HCT116 (cell line): ENCODE data around the gene EXOC6B.

ENCODE experiments used
- EZH2 ChIP-seq: fragments of 200-600 bp; sonication (generic); IDR thresholded peaks from 2 replicates; pipeline ENCODE4 v1.6.1; 2017; ENCODE audit warnings: antibody characterized with exemption, mixed run types
- FOSL1 ChIP-seq: IDR thresholded peaks from 2 replicates; pipeline ENCODE4 v1.6.1; 2012; ENCODE audit warnings: low read depth
- POLR2A ChIP-seq: IDR thresholded peaks from 2 replicates; pipeline ENCODE4 v1.7.0; 2011; ENCODE audit warnings: borderline replicate concordance; ENCODE audit not compliant: insufficient read depth, insufficient read length; ENCODE audit errors: extremely low read depth
- TCF7L2 ChIP-seq: IDR thresholded peaks from 2 replicates; pipeline ENCODE4 v1.7.0; 2011; ENCODE audit warnings: borderline replicate concordance, inconsistent platforms; ENCODE audit not compliant: insufficient read depth, insufficient read length; ENCODE audit errors: extremely low read depth
- TF ChIP-seq, protein P1 (sequence below), 3 experiments: fragments of 200-600 bp in 1 of 3; sonication (generic) in 1 of 3; IDR thresholded peaks in 2 of 3; conservative IDR thresholded peaks in 1 of 3; 2 replicates each; pipeline ENCODE4 v1.5.1; 2012 to 2017; ENCODE audit warnings: low read depth in 2 of 3, low read length in 2 of 3, antibody characterized with exemption in 1 of 3, borderline replicate concordance in 1 of 3, control low read depth in 1 of 3, mild to moderate bottlenecking in 1 of 3, mixed read lengths in 1 of 3, mixed run types in 1 of 3, moderate library complexity in 1 of 3; ENCODE audit not compliant: insufficient read depth in 1 of 3
- TF ChIP-seq, protein P2 (sequence below): IDR thresholded peaks from 2 replicates; pipeline ENCODE4 v1.6.1; 2012; ENCODE audit warnings: low read depth

- TF ChIP-seq TCF7L2 (no peak), POLR2A (no peak), EZH2 (no peak), FOSL1 (no peak)
- TF ChIP-seq, protein P1, sequence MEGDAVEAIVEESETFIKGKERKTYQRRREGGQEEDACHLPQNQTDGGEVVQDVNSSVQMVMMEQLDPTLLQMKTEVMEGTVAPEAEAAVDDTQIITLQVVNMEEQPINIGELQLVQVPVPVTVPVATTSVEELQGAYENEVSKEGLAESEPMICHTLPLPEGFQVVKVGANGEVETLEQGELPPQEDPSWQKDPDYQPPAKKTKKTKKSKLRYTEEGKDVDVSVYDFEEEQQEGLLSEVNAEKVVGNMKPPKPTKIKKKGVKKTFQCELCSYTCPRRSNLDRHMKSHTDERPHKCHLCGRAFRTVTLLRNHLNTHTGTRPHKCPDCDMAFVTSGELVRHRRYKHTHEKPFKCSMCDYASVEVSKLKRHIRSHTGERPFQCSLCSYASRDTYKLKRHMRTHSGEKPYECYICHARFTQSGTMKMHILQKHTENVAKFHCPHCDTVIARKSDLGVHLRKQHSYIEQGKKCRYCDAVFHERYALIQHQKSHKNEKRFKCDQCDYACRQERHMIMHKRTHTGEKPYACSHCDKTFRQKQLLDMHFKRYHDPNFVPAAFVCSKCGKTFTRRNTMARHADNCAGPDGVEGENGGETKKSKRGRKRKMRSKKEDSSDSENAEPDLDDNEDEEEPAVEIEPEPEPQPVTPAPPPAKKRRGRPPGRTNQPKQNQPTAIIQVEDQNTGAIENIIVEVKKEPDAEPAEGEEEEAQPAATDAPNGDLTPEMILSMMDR (IDR thresholded peaks at IDR 0.05 in 2 of 3, conservative IDR thresholded peaks at IDR 0.05 in 1 of 3; ENCODE audit: borderline replicate concordance in 1 of 3, insufficient read depth in 1 of 3, low read depth in 2 of 3, low read length in 2 of 3) = no peak
- TF ChIP-seq, protein P2, sequence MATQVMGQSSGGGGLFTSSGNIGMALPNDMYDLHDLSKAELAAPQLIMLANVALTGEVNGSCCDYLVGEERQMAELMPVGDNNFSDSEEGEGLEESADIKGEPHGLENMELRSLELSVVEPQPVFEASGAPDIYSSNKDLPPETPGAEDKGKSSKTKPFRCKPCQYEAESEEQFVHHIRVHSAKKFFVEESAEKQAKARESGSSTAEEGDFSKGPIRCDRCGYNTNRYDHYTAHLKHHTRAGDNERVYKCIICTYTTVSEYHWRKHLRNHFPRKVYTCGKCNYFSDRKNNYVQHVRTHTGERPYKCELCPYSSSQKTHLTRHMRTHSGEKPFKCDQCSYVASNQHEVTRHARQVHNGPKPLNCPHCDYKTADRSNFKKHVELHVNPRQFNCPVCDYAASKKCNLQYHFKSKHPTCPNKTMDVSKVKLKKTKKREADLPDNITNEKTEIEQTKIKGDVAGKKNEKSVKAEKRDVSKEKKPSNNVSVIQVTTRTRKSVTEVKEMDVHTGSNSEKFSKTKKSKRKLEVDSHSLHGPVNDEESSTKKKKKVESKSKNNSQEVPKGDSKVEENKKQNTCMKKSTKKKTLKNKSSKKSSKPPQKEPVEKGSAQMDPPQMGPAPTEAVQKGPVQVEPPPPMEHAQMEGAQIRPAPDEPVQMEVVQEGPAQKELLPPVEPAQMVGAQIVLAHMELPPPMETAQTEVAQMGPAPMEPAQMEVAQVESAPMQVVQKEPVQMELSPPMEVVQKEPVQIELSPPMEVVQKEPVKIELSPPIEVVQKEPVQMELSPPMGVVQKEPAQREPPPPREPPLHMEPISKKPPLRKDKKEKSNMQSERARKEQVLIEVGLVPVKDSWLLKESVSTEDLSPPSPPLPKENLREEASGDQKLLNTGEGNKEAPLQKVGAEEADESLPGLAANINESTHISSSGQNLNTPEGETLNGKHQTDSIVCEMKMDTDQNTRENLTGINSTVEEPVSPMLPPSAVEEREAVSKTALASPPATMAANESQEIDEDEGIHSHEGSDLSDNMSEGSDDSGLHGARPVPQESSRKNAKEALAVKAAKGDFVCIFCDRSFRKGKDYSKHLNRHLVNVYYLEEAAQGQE = no peak
Measured at GRCh38 chr2:72676341-72677025, 149.3 kb downstream of the EXOC6B start.
